Fibroblast of lung (primary cell): ENCODE results near the gene KLHL3. TPM values are rescaled to one million over a fixed set of nuclear protein-coding genes. Genes with fewer than 3 reads are reported as not detected.

Source experiments
- DNase-seq, 2 donors: peaks; one replicate each; pipeline versions ENCODE4 v3.0.0 to v3.0.0-alpha.2; 2010; ENCODE audit warnings: low read depth in 2 of 2
- H2AFZ ChIP-seq: 2 replicates; pipeline ENCODE4 v1.5.1; 2012; ENCODE audit warnings: low read length, control low read depth, inconsistent platforms
- H3K27ac ChIP-seq: 2 replicates; pipeline ENCODE4 v1.5.1; 2011; ENCODE audit warnings: low read length, control low read depth; ENCODE audit not compliant: insufficient read depth
- H3K27me3 ChIP-seq: 2 replicates; pipeline ENCODE4 v1.5.1; 2011; ENCODE audit warnings: mild to moderate bottlenecking, low read length; ENCODE audit not compliant: control insufficient read depth, insufficient read depth
- H3K36me3 ChIP-seq: 2 replicates; pipeline ENCODE4 v1.5.1; 2011; ENCODE audit warnings: low read length; ENCODE audit not compliant: control insufficient read depth, insufficient read depth
- H3K4me1 ChIP-seq: 2 replicates; pipeline ENCODE4 v1.5.1; 2011; ENCODE audit warnings: low read length; ENCODE audit not compliant: control insufficient read depth, insufficient read depth; ENCODE audit errors: extremely low read depth
- H3K4me2 ChIP-seq: 2 replicates; pipeline ENCODE4 v1.5.1; 2011; ENCODE audit warnings: low read length, control low read depth; ENCODE audit not compliant: insufficient read depth; ENCODE audit errors: extremely low read depth
- H3K4me3 ChIP-seq, 4 experiments: fragments of 200-600 bp in 1 of 4; sonication (generic) in 1 of 4; replicated peaks in 1 of 4; 2 replicates each; pipeline ENCODE4 v1.5.1; 2011 to 2016; ENCODE audit warnings: low read length in 4 of 4, low read depth in 3 of 4, mild to moderate bottlenecking in 3 of 4, control low read depth in 2 of 4, inconsistent platforms in 1 of 4, mixed read lengths in 1 of 4; ENCODE audit not compliant: insufficient read depth in 1 of 4; ENCODE audit errors: control extremely low read depth in 1 of 4
- H3K79me2 ChIP-seq: 2 replicates; pipeline ENCODE4 v1.5.1; 2012; ENCODE audit warnings: mild to moderate bottlenecking, low read length, inconsistent platforms; ENCODE audit not compliant: control insufficient read depth, insufficient read depth
- H3K9ac ChIP-seq: 2 replicates; pipeline ENCODE4 v1.5.1; 2011; ENCODE audit warnings: mild to moderate bottlenecking, low read length, control low read depth; ENCODE audit not compliant: insufficient read depth
- H3K9me3 ChIP-seq: 2 replicates; pipeline ENCODE4 v1.5.1; 2012; ENCODE audit warnings: low read depth, low read length; ENCODE audit not compliant: control insufficient read depth, insufficient read depth
- H4K20me1 ChIP-seq: 2 replicates; pipeline ENCODE4 v1.5.1; 2011; ENCODE audit warnings: low read length; ENCODE audit not compliant: control insufficient read depth, insufficient read depth; ENCODE audit errors: extremely low read depth
- CTCF ChIP-seq, 2 donors: IDR thresholded peaks in 1 of 2; conservative IDR thresholded peaks in 1 of 2; 1 replicate in 1 of 2; 2 replicates in 1 of 2; pipeline ENCODE4 v1.5.1; 2011 to 2012; ENCODE audit warnings: low read length in 2 of 2, control low read depth in 1 of 2, inconsistent platforms in 1 of 2, low read depth in 1 of 2, mild to moderate bottlenecking in 1 of 2
- EZH2 ChIP-seq: IDR thresholded peaks from 2 replicates; pipeline ENCODE4 v1.5.1; 2012; ENCODE audit warnings: low read length, control low read depth, mild to moderate bottlenecking; ENCODE audit errors: missing control alignments
- polyA plus RNA-seq, 2 donors: library from polyadenylated mRNA; depleted of rRNA in 1 of 2; stranded (reverse) in 1 of 2; unstranded in 1 of 2; fragments of >200 nt; gene quantifications; 2 replicates each; pipeline ENCODE4 v1.2.1, GENCODE V29; 2011 to 2012; ENCODE audit warnings: missing spikeins in 1 of 2
- total RNA-seq: library from RNA; depleted of rRNA; stranded (reverse); fragments of >200 nt; gene quantifications from 2 replicates; pipeline ENCODE4 v1.2.1, GENCODE V29; 2014

Gene KLHL3
- total and polyA plus RNA-seq, 2 donors (not counting 1 experiment from before 2014, with no cell fraction given) = 0.60 to 2.3 TPM

GRCh38 chr5:137754188-137754960, 18.5 kb upstream of the KLHL3 start, which contains the start of gene HNRNPA0:
Gene HNRNPA0 (minus strand): TSS chr5:137754363. CDS start chr5:137754066, 297 bp downstream.
- TF ChIP-seq EZH2 = no peak
- TF ChIP-seq CTCF (conservative IDR thresholded peaks at IDR 0.05 in 1 of 2, IDR thresholded peaks at IDR 0.05 in 1 of 2; ENCODE audit: low read depth in 1 of 2, low read length in 2 of 2) = no peak
- peak; percentile 97 to 98 for DNase-seq
- peak within 1 kb of the TSS; percentile 98 for H3K27ac ChIP-seq
- H4K20me1 ChIP-seq = peaks cover 11% of the 10 kb centered on the region
- peak within 1 kb of the TSS; percentile 99 for H3K9ac ChIP-seq
- H2AFZ ChIP-seq = peak within 1 kb of the TSS; percentile 98
- no peaks in the 10 kb centered on the region for H3K27me3 ChIP-seq
- H3K4me2 ChIP-seq = peak within 1 kb of the TSS; percentile 59
- peaks cover 3% of the 10 kb centered on the region for H3K4me1 ChIP-seq
- no peaks in the 10 kb centered on the region for H3K9me3 ChIP-seq
- H3K79me2 ChIP-seq = peaks cover 39% of the 10 kb centered on the region
- no peaks in the 10 kb centered on the region for H3K36me3 ChIP-seq
- H3K4me3 ChIP-seq = peak within 1 kb of the TSS; percentile 93 to 100 (median 96)

GRCh38 chr5:137753691-137754187, 17.9 kb upstream of the KLHL3 start:
- Histone ChIP-seq H3K4me3 (peak overlapping the region; percentile 93 to 100 (median 96)), H3K36me3 (no peaks in the 10 kb centered on the region), H3K27me3 (no peaks in the 10 kb centered on the region), H3K4me2 (peak overlapping the region; percentile 54), H3K27ac (peak overlapping the region; percentile 98), H3K9me3 (no peaks in the 10 kb centered on the region), H3K4me1 (peaks cover 3% of the 10 kb centered on the region), H3K79me2 (peaks cover 39% of the 10 kb centered on the region), H2AFZ (no peak overlapping the region), H4K20me1 (peaks cover 11% of the 10 kb centered on the region), H3K9ac (peak overlapping the region; percentile 99)
- DNase-seq = no peak
- TF ChIP-seq EZH2 (no peak), CTCF (conservative IDR thresholded peaks at IDR 0.05 in 1 of 2, IDR thresholded peaks at IDR 0.05 in 1 of 2; ENCODE audit: low read depth in 1 of 2, low read length in 2 of 2) (no peak)

GRCh38 chr5:137752905-137753690, 17.2 kb upstream of the KLHL3 start:
- H2AFZ ChIP-seq = no peak overlapping the region
- no peaks in the 10 kb centered on the region for H3K27me3 ChIP-seq
- H3K4me2 ChIP-seq = peak overlapping the region; percentile 99
- peak overlapping the region; percentile 94 to 100 (median 98) for H3K4me3 ChIP-seq
- peak overlapping the region; percentile 98 for H3K27ac ChIP-seq
- peaks cover 39% of the 10 kb centered on the region for H3K79me2 ChIP-seq
- TF ChIP-seq CTCF (conservative IDR thresholded peaks at IDR 0.05 in 1 of 2, IDR thresholded peaks at IDR 0.05 in 1 of 2; ENCODE audit: low read depth in 1 of 2, low read length in 2 of 2) (no peak), EZH2 (no peak)
- no peaks in the 10 kb centered on the region for H3K9me3 ChIP-seq
- peaks cover 3% of the 10 kb centered on the region for H3K4me1 ChIP-seq
- peaks cover 11% of the 10 kb centered on the region for H4K20me1 ChIP-seq
- no peaks in the 10 kb centered on the region for H3K36me3 ChIP-seq
- peak in 1 of 2 donors; percentile 18 for DNase-seq
- H3K9ac ChIP-seq = peak overlapping the region; percentile 99
